NOMO-1 treated with DMSO at 0.1 percent for 48 hours (cell line): Measurements from ENCODE around the gene PADI3.
"Not testable (repeated sequence)": the region's sequence is repeated elsewhere in the genome, so short reads cannot be mapped to it uniquely, and the experiment has no call there.

Source experiments
- DNase-seq: peaks from one replicate; lab custom pipeline; 2025; ENCODE audit not compliant: unreplicated experiment; lab: John Stamatoyannopoulos, UW

Gene PADI3

DNA sequence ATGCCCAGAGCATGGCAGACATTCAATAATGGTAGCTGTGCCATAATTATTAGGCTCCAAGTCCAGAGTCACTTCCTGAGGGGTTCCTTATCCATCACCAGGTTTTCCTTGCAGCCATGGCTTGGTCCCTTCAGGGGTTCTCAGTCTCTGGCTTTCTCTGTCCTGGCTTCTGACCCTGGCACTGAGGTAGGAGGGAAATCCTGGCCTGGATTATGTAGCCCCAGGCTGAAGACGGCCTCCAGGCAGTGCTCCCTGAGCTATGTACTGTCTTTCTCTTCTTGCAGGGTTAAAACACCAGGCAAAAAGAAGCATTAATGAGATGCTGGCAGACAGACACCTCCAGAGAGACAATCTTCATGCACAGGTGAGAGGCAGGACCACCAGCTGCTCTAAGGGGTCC is 9.5 kb upstream of the PADI3 start:
- peak; percentile 83 for DNase-seq

DNA sequence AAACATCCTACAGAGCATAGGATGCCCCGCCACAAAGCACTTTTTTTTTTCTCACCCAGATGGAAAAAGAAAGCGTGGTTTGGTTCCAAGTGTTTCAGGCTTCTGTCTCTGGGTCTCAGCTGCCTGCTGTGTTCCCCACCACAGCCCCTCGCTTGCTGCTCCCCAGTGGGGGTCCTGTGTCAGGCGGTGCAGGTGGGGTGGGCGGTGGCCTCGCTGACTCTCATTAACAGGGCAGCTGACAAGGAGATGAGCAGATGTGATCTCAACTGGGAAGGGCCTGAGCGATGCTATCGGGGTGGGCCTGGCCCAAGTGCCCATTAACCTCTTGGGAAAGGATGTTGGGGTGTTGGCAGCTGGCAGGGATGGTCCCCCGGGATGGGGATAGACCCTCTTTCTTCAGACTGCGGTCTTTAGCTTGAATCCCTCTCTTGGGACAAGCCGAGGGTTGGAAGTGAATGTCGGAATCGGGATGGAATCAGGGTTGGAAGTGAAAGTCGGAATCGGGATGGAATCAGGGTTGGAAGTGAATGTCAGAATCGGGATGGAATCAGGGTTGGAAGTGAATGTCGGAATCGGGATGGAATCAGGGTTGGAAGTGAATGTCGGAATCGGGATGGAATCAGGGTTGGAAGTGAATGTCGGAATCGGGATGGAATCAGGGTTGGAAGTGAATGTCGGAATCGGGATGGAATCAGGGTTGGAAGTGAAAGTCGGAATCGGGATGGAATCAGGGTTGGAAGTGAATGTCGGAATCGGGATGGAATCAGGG is 7.7 kb upstream of the PADI3 start:
- not testable (repeated sequence) for DNase-seq

GRCh38 chr1:17241780-17242074 is 7.2 kb upstream of the PADI3 start:
- DNase-seq: not testable (repeated sequence)

GRCh38 chr1:17243274-17243673 is 5.6 kb upstream of the PADI3 start:
- no peak for DNase-seq

DNA sequence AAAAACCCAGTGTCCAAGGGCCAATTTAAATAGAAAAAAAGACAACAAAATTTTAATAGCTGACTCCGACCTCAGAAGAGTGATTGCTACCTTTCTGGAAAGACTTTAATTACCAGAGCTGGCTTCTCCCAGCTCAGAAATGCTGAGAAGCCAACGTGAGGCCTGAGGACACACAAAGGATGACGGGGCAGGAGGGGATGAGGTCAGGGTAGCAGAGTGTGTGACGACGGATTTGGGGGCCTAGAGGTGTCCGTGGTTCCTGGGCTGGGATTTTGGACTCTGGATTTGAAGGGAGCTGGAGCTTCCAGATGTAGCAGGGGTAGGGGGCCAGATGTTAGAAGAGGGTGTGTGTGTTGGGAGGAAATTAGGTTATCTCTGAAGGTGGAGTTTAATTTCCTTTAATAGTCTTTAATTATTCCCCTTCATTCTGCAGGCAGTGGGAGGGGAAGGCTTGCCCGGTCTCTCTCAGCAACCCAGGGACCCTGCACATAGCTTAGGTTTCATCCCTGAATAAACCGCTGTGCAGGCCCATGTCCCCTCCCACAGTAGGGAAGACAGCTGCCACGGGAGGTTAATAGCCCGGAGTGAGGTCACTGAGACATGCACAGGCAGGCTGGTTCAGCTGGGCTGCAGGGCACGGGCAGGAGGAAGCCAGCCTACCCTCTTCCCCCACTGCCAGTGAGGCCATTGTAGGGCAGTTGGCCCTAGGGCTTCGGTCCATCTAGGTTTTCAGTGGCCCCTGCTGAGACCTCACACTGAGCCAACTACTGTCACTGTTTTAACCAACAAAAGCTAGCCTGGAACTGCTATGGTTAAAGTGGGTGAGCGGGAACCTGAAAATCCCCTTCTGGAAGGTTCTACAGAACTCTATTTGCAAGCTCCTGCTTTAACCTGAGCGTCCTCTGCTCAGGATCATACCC is 3.8 kb upstream of the PADI3 start:
- no peak for DNase-seq

DNA sequence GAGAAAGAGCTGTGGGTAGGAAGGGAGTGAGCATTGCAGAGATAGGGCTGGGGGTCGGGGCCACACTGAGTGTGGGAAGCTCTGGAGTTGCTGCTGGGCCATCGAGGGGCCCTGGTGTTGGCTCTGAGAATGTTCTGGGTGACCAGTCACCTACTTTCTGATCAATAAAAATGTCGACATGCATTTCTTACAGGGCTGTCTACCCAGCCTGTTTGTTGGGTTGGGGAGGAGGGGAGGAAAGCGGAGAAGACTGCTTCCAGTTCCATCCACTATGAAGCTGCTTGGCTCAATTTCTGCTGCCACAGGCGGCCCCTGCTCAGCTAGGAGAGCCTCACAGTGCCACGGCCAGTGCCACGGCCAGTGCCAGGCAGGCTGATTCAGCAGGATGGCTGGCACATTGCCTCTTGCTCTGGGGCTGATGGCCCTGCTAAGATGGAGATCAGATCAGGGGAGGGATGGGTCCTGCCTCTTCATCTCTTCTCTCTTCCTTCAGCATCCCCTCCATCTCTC is 3.0 kb upstream of the PADI3 start:
- DNase-seq: no peak

GRCh38 chr1:17246971-17247370 is 1.9 kb upstream of the PADI3 start:
- DNase-seq: no peak

GRCh38 chr1:17250601-17251000 is 1.7 kb downstream of the PADI3 start:
- no peak for DNase-seq

- no peak for DNase-seq
These were observed 2.3 kb downstream of the PADI3 start for GRCh38 chr1:17251246-17251645.

DNA sequence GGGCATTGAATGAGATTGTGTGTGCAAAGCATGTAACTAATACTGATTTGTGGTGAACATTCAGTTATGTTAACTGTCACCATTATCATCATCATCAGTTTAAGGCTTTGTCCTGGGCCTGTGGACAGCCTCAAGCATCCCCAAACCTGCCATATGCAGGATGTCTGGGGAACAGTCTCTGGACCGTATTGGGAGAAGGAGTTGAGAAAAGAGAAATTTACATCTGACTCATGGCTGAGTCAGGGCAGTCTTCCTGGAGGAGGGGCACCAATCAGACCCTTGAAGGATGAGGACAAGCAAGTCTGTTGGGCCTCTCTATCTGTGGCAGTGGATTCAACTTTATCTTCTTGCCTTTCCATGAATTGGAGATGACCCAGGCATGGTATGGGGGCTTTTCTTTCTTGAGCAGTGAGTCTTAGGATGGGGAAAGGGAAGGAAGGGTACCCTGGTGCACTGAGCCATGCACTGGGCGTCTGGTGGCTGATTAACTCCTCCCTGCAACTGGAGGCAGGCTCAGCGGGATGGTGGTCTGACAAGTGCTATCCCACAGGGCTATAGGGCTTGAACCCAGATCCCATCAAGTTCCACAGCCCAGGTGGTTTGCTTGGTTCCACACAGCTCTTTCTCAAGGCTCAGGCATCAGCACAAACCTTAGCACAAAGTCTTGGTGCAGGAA is 2.9 kb downstream of the PADI3 start:
- DNase-seq: no peak

GRCh38 chr1:17255336-17255735 is 6.4 kb downstream of the PADI3 start:
- no peak for DNase-seq

GRCh38 chr1:17258116-17258757 is 9.3 kb downstream of the PADI3 start:
- no peak for DNase-seq

DNA sequence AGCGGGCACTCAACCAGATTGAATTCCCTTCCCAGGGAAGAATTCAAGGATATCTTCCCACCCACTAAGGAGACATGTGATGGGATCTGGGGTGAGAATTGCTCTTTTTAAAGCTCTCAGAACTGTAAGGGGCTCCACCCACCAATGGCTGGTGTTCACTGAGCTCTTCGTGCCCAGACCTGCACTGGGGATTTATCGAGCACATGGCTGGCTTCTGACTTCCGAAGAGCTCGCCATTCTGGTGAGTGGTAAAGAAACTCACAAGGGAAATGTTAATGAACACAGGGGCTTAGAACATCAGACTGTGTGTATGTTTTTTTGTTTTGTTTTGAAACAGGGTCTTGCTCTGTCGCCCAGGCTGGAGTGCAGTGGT is 9.8 kb downstream of the PADI3 start:
- no peak for DNase-seq

DNA sequence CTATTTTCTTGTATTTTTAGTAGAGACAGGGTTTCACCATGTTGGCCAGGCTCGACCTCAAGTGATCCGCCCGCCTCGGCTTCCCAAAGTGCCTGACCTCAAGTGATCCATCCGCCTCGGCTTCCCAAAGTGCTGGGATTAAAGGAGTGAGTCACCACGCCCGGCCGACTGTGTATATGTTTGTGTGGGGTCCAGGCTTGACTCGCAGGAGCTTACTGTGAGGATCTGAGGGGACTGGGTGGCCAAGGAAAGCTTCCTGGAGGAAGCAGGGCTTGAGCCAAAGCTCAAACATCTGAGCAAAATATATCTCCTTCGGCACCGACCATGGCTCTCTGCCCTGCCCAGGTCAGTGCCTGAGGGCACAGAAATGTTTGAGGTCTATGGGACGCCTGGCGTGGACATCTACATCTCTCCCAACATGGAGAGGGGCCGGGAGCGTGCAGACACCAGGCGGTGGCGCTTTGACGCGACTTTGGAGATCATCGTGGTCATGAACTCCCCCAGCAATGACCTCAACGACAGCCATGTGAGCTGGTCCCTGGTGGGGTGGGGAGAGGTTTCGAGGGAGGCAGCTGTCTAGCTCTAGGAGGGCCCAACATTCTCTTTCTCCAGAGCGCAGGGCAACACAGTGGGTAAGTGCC is 10.5 kb downstream of the PADI3 start:
- no peak for DNase-seq

GRCh38 chr1:17260264-17260663 is 11.4 kb downstream of the PADI3 start:
- no peak for DNase-seq

DNA sequence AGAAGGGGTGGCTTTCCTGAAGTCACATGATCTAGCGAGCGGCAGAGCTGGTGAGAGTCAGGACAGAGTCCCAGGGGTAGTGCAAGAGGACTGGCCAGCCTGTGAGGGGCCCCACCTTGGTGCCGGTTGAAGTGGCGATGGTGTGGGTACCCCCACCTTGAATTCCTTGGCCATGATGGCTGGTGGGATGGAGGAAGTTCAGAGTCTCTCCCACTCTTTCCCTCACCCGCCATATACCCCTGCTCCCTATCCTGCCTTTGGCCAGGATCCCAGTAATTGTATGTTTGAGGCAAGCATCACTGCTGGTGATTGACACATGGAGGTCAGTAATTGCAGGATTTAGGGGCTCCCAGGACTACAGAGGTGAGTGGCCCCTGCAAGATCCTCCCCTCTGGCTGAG is 11.8 kb downstream of the PADI3 start:
- no peak for DNase-seq

GRCh38 chr1:17263936-17264335 is 15.0 kb downstream of the PADI3 start:
- DNase-seq: no peak

GRCh38 chr1:17264470-17264869 is 15.6 kb downstream of the PADI3 start:
- DNase-seq: no peak

DNA sequence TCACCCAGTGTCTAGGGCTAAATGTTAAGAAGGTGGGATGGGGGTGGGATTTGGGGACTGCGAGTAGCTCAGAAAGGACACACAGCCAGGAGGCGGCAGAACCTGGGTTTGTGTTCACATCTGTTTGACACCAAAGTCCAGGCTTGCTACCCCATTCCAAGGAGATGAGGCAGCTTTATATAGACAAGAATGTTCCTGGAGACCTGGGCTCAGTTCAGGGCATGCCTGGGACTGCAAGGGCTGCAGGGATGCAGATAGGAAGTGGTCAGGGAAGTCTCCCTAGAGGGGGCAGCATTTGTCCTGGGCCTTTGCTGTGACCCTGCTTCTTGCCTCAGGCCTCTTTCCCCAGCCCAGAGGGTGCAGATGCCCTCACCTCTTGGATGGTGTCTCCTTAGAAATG is 16.3 kb downstream of the PADI3 start:
- DNase-seq: no peak

- no peak for DNase-seq
These were observed 17.1 kb downstream of the PADI3 start for GRCh38 chr1:17265950-17266349.
